SKM-1 (cell line): ENCODE results near the gene PLD3.

ENCODE experiments used
- DNase-seq: peaks from one replicate; lab custom pipeline; 2025; ENCODE audit not compliant: unreplicated experiment; lab: John Stamatoyannopoulos, UW

PLD3 gene

DNA sequence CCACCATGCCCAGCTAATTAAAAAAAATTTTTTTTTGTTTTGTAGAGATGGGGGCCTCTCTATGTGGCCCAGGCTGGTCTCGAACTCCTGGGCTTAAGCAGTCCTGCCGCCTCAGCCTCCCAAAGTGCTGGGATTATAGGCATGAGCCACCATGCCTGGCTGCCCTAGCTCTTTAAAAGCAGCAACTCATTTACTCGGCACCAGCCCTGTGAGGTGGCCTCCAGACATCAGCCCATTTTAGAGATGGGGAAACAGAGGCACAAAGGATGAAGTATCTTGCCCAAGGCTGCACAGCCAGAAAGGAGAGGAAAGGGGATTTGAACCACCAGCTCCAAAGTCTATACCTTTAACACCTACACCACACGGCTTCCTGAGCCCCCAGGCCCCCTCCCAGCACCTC, 64.4 kb downstream of the PLD3 start:
- DNase-seq: no peak

DNA sequence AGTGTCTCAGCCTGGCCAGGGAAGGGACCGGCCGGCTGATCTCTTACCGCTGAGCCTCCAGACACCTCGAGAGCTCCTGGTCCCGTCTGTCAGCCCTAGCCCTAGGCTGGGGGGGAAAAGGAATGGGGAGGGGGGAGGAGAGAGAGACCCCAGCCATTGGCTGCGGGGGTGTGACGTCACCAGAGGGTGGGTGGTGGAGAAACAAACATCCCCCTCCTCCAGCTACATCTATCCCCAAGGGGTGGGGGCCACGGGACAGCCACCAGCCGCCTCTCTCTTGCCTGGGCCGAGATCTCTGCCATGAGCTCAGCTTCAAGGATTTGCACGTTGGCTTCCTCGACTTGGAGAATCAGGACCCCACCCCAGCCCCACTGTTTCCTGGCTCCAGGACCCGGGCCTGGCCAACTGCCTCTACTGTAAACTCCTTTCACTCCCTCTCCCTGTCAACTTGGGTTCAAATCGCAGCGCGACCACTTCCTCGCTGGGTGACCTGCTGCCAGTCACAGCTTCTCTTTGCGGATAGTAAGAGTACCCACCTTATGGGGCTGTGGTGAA, 64.9 kb downstream of the PLD3 start, which contains the start of gene PRX:
TSS of gene PRX (minus strand) at position 88 of the 555 bp plus-strand sequence. CDS start 5,446 bp downstream, outside the sequence.
- DNase-seq: no peak

DNA sequence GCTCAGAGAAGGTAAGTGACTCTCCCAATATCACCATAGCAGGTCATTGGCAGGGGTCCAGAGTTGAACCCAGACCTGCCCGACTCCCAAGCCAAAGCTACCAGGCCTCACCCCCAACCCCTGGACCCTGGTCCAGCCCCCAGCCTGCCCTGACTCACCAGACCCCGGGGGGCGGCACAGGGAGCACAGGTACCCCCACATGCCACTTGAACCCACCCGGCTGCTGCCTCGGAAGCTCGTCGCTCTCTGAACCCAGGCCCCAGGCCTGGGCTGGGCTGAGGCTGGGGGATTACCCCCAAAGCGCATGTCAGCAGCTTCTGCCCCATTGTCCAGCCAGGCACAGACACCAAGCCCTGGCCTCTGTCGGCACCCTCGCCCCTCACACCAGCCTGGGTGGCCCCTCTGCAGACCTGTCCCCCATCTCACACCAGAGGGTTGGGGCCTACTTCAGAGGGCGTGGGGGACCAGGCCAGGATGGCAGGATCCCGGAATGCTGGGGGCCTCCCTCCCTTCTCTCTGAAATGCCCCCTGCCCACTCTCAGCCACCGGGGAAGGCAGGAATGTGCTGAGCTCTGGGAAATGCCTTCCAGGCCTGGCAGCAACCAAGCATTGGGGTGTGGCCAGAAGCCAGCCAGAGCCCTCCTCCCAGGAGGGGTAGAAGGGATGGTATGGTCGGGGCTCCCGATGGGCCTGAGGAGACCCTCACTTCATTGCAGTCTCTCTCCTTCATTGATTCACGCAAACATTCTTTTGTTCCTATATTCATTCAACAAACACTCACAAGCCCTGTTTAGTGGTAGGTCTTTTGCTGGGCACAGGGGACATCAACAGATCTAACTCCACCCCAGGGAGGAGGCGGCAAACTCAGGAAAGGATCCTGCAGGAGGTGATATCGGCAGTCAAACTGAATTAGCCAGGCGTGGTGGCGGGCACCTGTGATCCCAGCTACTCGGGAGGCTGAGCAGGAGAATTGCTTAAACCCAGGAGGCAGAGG, 66.3 kb downstream of the PLD3 start:
- no peak for DNase-seq

DNA sequence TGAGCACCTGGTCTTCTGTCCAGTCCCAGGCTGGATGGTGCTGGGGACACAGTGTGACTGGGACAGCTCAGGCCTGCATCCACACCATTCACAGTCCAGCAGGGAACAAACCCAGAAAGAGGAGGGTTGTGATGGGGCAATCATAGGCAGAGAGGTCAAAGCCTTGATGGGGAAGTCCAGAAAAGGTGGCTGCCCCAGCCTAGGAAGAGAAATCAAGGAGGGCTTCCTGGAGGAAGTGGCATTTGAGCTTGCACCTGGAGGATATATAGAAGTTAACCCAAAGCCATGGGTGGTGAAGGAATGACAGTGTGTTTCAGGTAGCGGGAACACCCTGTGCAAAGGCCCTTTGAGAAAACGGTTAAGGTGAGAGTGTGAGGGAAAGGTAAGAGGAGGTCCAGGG, 67.3 kb downstream of the PLD3 start:
- DNase-seq: no peak

DNA sequence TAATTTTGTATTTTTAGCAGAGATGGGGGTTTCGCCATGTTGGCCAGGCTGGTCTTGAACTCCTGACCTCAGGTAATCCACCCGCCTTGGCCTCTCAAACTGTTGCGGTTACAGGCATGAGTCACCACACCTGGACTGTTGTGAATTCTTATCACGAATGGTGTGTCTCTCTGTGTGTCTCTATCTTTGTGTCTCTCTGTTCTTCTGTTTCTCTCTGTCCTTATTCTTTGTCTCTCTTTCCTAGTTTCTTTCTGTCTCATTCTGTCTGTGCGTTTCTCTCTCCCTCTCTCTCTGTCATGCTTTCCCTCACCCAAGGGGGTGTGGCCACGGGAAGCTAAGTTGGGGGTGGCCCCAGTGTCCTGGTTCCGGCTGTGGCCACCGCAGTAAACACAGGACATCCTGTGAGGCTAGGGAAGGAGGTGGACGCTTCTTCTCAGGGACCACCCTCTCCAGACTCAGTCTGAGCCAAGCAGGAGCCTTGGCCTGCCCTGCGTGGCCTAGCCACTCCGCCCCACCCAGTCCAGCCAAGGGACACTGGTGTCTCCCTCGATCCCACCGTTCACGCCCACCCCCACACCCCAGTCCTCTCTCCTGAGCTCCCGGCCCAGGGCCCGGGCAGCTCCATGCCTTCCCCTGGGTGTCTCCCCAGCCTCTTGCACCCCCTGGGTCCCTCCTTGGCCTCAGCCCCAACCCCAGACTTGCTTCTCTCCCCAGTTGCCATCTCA, 68.6 kb downstream of the PLD3 start:
- no peak for DNase-seq

DNA sequence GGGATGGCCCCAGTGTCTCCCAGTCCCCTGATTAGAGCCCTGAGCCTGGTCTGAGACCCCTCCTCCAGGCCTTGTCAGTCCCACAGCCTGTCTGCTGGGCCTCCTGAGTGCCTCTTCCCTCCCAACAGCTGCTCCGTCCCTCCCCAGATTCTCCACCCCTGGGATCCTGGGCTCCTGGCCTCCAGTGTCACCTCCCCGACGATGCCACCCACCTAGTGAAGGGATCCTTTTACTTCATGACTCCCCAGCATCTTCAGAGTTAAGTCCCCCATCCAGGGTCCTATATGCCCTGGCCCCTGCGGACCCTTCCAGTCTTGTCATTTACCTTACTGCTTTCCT, 69.1 kb downstream of the PLD3 start:
- DNase-seq: no peak

DNA sequence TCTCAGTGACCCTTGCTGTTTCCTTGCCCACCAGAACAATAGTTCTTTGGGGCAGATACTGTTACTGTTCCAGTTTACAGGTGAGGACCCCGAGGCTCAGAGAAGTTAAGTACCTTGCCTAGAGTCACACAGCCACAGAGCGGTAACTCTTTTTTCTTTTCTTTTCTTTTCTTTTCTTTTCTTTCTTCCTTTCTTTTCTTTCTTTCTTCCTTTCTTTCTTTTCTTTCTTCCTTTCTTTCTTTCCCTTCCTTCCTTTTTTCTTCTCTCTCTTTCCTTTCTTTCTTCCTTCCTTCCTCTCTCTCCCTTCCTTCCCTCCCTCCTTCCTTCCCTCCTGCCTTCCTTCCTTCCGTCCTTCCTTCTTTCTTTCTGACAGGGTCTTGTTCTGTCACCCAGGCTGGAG, 69.5 kb downstream of the PLD3 start:
- DNase-seq: no peak

DNA sequence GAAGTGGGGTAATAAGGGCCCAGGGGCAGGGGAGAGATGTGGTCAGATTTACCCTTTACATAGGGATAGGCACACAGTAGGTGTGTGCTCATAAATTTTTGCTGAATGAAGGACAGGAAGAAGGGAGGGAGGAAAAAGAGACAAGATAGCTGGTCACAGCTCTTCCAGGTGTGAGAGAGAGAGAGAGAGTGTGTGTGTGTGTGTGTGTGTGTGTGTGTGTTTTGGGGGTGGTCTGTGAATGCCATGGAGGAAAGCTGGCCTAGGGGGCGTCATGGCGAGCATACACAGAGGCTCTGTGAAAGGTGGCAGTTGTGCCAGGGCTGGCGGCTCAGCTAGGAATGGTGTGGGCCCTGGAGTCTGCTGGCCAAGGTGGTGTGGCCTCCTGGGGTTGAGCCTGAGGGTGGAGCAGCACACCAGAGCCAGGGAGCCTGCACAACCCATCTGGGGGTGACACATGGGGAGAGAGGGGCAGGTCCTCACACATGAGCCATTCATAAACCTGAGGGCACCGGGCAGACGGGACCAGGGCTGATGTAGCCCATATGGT, 70.6 kb downstream of the PLD3 start:
- no peak for DNase-seq

DNA sequence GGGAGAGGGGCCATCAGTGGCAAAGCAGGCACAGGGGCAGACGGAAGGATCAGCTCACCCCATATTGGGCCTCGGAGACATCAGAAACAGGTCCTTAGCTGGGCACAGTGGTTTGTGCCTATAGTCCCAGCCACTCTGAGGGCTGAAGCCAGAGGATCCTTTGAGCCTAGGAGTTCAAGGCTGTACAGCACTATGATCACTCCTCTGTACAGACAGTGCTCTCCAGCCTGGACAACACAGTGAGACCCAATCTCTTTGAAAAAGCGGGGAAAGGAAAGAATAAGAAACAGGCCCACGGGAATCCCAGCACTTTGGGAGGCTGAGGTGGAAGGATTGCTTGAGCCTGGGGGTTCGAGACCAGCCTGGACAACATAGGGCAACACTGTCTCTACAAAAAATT, 71.3 kb downstream of the PLD3 start:
- no peak for DNase-seq

DNA sequence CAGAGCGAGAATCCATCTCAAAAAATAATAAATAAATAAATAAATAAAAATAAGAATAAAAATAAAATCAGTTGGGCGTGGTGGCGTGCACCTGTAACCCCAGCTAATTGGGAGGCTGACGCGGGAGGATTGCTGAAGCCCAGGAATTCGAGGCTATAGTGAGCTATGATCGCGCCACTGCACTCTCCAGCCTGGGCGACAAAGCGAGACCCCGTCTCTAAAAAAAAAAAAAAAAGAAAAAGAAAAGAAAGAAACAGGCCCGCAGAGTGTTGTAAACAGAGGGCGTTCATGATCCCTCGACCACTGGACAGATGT, 71.9 kb downstream of the PLD3 start:
- no peak for DNase-seq

DNA sequence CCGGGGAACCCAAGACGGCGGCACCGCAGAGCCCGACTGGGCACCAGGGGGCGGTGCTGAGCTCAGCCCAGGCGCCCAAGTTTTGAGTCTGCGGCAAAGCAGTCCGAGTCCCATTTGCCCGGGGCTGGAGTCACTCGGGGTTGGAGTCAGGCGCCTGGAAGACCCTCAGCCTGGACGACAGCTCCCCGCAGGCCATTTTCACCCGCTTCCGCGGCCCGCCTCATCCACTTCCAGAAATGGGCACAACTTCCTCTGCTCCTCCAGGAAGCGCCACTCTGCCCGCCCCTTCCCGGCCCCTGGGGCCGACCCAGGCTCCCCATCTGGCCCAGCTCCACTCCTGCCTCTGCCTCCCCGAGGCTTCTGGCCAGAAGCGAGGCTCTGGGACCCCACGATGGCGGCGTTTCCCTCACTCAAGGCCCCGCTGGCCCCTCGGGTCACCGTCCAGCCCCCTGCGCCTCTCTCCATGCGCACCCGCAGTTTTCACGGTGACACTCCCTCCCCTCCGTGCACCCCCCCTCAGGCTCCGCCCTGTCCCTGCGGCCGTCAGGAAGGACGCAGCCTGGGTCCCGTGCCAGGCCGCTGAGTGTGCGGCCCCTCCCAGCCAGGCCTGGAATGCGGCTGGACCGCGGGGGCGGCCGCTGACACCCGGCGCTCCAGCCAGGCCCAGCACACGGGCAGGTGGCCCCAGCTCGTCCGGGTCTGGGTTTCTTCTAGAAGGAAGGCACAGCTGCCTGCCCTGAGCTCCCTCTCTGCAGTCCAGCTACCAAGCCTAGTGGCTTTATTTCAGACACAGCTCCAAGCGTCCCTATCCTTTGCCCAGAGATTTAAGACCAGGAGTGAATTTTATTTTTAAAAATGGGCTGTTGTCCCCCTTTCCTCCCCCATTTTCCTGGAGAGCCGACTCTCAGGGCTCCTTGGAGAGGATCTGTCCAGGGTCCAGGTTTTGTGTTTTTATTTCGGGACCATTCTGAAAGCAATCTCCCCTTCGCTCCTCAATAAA, 72.6 kb downstream of the PLD3 start:
- peak; percentile 45 for DNase-seq

DNA sequence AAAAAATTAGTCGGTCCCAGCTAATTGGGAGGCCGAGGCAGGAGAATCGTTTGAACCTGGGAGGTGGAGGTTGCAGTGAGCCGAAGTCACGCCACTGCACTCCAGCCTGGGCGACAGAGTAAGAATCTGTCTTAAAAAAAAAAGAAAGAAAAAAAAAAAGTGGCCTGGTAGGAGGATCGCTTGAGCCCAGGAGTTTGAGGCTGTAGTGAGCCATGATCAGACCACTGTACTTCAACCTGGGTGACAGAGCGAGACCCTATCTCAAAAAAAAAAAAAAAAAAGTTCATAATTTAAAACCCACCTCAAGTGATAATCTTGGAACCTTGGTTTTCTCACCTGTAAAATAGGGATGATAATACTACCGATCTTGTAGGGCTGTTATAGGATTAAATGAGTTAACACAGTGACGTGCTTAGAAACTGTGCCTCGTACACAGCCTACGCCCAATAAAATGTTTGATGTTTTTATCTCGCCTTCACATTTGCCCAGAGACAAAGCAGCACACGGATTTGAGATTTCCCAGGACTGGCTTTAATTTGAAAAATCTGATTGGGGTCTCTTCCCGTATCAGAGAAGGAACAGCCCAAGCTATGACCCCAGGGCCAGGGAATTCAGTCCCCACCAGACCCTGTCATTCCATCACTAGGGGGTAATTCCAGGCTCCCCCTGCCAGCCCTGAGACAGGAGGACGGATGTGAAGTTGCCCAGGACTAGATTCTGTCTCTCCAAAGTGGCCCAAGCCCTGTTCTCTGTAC, 73.7 kb downstream of the PLD3 start:
- DNase-seq: no peak

DNA sequence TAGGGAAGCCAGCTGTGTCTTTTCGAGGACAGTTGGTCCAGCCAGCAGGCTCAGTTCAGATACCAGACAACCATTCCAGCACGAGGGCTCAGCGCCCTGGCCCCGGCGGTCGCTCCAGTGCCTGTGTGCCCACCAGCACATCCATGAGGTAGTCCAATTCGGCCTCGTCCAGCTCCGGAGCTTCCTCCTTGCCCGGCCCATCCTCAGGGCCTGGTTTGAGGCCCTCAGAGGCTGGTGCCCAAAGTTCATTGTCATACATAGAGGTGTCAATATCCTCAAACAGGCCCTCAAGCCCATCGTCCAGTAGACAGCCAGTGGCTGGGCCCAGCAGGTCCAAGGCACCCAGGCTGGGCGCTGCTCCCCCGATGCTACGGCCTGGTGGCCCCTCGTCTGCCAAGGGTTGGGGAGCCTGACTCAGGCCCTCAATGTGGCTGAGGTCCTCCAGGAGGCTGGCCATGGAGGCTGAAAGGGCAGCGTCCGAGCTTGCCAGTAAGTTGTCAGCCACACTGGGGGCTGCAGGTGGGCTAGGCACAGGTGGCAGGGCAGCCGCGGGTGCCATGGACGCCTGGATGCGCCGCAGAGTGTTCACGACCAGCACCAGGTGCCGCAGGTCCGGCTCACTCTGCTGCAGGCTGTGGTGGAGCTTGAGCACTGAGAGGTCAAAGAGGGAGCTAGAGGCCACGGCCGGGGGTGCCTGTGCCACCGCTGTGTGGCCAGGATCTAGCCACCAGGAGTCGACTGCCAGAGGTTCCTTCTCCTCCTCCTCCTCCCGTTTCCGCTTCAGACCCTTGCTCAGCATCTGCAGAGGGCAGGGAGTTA, 74.5 kb downstream of the PLD3 start:
- DNase-seq: no peak

DNA sequence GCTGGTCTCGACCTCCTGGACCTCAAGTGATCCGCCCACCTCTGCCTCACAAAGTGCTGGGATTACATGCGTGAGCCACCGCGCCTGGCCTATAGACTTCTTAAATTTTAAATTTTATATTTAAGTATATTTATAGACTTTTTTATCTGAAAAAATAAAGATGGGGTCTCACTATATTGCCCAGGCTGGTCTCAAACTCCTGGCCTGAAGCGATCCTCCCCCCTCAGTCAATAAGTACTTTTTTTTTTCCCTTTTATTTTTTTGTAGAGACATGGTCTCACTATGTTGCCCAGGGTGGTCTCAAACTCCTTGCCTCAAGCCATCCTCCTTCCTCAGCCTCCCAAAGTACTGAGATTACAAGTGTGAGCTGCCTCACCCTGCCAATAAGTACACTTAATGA, 75.4 kb downstream of the PLD3 start:
- DNase-seq: no peak

DNA sequence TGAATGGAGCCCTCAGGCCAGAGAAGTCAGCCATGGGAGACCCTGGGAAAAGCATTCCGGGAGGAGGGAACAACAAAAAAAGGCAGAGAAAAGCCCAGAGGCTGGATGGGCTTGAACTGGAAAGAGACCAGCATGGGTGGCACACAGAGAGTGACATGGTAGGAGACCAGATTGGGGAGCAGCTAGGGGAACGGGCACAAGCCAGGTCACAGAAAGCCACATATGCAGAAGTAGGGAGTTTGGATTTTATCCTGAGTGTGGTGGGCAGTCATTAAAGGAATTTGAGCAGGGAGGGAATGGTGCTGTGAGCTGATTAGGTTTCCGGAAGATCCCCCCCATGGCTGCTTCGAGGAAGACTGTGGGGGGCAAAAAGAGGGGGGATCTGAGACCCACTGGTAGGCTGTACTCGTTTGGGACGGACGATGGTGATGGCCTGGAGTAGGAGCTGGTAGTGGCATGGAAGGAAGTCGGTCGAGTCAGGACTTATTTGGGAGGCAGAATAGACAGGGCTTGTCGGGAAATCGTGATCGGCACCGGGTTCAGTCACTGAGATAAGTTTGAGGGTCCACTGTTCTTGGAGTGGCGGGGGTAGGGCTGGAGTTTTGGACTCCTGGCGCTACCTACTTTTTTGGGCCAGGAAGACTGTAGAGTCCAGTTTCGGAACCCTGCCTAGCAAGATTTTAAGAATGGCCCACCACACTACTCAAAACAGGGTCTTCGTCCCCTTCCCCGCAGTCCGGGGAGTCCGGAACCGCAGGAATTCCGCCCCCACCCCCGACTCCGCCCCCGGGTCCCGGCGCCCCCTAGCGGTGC, 76.3 kb downstream of the PLD3 start:
- no peak for DNase-seq

DNA sequence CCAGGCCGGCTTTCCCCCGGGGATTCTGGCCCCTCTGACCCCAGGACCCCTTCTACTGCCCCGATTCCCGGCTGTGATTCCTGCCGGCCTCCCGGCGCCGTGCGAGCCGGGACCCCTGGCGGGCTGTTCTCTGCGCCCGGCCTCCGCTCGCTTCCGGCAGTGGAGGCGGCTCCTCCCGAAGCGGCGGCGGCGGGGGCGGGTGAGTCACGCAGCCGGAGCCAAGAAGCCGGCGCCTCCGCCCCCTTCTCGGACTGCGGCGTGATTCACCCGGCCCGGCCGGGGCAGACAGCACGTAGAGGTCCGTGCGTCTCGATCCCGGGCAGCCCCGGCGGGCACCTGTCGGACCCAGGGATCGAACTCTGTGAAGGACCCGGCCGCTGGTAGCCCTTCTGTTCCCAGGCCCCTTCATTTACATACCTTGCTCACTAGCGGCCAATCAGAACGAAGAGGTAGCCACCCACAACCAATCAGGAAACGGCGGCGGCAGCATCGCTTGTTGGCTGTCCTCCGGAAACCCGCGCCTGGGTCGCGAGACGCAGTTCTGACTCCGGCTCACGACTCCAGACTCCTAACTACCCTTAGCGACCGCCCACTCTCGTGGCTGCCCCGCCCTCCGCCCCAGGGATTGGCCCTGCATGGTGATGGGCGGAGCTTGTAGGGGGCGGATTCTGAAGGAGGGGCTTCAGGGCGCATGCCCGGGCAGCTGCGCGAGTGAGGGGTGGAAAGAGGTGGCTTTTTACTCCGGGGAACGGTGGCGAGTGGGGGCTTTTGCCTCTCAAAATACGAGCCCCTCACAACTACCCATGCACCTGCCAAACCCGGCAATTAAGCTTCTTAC, 77.2 kb downstream of the PLD3 start, which contains the start of gene SERTAD1:
TSS of gene SERTAD1 (minus strand) at position 543 of the 838 bp plus-strand sequence. CDS start 2,446 bp downstream, outside the sequence.
- DNase-seq: peak; percentile 99
